OCI-LY1 (cell line): ENCODE data around the gene DNAH14.
"Not testable (repeated sequence)": the region's sequence is repeated elsewhere in the genome, so short reads cannot be mapped to it uniquely, and the experiment has no call there.

ENCODE experiments used
- CTCF ChIP-seq: fragments of 200-600 bp; sonication (generic), shearing (Covaris generic); IDR thresholded peaks from 2 replicates; pipeline ENCODE4 v1.5.1; 2017; ENCODE audit warnings: mild to moderate bottlenecking, antibody characterized with exemption, low read length, moderate library complexity, mixed read lengths
- EZH2 ChIP-seq: fragments of 200-600 bp; sonication (generic), shearing (Covaris generic); IDR thresholded peaks from 2 replicates; pipeline ENCODE4 v1.8.0; 2017; ENCODE audit warnings: borderline replicate concordance, mixed run types, mild to moderate bottlenecking, antibody characterized with exemption, low read length, moderate library complexity, mixed read lengths

GRCh38 chr1:225386860-225387259 lies 457.4 kb downstream of the DNAH14 start:
- TF ChIP-seq CTCF, EZH2: not testable (repeated sequence)
